HG02981 (cell line): ENCODE results near the gene ANKRD52.

Experiments
- ATAC-seq: cut with Tn5 transposase; IDR thresholded peaks from one replicate; pipeline ENCODE4 v1.9.1; 2021; ENCODE audit warnings: mild to moderate bottlenecking, moderate library complexity; ENCODE audit not compliant: unreplicated experiment

The ANKRD52 gene

DNA sequence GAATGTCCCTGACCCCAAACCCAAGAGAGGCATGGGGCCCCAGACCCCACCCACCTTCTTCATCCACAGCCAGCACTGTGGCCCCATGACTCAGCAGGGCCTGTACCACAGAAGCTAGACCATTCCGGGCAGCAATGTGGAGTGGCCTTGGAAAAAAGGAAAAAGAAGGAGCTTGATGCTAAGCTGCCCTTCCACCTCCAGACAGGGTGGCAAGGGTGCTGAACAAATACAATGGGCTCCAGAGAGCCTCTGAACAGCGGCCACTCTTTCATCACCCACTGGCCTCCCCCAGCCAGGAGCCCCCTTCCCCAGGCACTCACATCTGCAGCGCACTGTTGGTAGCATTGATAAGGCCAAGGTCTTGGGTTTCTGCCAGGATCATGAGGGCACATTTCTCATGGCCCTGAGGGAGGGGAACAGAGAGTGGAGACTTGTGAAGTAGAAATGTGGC lies 14.4 kb downstream of the ANKRD52 start:
- no peak for ATAC-seq

DNA sequence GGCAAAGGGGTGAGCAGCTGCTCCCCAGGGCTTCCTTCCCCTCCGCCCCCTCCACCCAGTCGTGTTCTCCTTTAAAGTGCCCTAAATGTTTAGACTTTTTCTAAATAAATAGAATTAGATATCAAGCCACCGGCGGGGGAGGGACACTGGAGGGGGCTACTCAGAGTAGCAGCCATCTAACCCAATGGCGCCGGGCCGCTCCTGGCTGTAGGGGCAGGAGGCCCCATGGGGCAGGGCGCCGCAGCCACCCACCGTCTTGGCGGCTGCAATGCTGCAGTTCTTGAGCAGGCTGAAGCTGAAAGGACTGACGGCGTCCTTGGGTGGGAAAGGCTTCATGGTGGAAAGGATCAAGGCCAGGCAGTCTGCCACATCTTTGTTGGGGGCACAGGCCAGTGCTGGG lies 15.2 kb downstream of the ANKRD52 start:
- ATAC-seq, result no peak

GRCh38 chr12:56241424-56242303 lies 16.5 kb downstream of the ANKRD52 start:
- ATAC-seq, result no peak

- no peak for ATAC-seq
These were observed 20.6 kb downstream of the ANKRD52 start for GRCh38 chr12:56237552-56237951.

DNA sequence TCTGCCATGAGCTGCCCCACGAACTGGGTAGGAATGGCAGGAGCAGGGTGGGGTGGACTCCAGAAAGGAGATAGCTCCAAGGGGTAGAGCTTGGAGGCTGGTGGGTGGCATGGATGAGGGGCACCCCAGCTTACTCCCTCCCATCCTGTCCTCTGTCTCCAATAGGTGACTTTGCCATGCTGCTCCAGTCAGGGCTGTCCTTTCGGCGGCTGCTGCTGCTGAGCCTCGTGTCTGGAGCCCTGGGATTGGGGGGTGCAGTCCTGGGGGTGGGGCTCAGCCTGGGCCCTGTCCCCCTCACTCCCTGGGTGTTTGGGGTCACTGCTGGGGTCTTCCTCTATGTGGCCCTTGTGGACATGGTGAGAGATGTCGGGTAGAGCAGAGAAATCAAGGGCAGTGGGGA lies 21.2 kb downstream of the ANKRD52 start:
- no peak for ATAC-seq

GRCh38 chr12:56236091-56236490 lies 22.1 kb downstream of the ANKRD52 start:
- no peak for ATAC-seq

DNA sequence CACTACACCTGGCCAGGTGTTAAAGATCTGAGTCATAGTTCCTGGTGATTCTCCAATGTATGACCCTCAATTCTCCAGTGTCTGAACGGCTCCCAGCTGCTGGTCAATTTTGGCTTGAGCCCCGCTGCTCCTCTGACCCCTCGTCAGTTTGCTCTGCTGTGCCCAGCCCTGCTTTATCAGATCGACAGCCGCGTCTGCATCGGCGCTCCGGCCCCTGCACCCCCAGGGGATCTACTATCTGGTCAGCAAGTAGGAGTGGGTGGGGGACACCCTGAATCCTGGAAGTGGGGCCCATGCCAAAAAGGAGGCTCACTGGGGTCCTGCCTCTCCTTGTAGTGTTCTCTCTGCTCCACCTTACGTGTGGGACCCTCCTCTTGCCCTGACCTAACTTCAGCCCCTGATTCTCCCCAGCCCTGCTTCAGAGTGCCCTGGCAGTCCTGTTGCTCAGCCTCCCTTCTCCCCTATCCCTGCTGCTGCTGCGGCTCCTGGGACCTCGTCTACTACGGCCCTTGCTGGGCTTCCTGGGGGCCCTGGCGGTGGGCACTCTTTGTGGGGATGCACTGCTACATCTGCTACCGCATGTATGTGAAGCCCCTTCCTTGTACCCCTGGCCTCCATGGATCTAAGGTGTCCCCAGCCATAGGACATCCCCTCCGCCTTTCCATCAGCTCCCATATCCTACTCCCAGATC lies 23.3 kb downstream of the ANKRD52 start:
- no peak for ATAC-seq

DNA sequence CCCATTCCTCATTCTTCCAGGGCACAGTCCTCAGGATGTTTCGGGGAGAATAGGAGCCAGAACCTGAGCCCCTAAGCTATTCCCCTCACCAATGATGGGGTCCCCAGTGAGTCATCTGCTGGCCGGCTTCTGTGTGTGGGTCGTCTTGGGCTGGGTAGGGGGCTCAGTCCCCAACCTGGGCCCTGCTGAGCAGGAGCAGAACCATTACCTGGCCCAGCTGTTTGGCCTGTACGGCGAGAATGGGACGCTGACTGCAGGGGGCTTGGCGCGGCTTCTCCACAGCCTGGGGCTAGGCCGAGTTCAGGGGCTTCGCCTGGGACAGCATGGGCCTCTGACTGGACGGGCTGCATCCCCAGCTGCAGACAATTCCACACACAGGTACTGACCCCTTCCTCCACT lies 27.0 kb downstream of the ANKRD52 start:
- no peak for ATAC-seq

DNA sequence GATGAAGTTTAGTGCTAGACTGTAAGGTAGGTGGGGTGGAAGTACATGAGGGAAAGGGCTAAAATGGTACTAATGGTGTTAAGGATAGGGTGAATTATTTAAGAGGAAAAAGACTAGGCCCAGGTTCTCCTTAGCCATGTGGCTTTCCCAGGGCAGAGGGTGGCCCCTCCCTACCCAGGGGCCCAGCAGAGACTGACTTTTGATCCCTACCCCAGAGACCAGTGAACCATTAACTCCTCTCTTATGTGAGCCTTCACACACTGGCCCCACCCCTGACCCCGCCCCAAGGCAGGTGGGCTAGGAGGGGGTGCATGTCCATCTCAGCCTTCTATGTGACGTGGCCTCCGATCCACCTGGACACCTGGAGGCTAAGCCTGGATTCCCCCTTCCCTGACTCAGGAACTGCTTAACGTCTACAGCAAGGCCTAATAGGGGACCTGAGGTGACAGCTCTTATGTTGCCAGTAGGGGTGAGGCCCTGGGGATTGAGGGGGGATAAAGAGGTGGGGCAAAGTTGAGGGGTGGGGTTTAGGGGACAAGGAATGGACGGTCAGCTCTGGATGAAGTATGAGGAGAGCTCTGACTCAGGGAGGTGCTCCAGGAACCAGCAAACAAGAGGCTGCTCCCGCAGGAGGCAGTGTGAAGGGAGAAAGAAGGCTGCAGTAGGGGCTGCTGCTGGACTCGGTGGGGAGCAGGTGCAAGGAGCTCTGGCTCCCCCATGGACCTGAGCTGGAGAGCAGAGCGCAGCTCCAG lies 27.6 kb downstream of the ANKRD52 start:
- no peak for ATAC-seq

GRCh38 chr12:56229916-56230431 lies 28.2 kb downstream of the ANKRD52 start, which contains the start of gene SLC39A5:
Gene SLC39A5, plus strand, starts transcription at chr12:56230051. Its CDS starts 1,224 bp downstream, at chr12:56231275.
- ATAC-seq, result no peak

- no peak for ATAC-seq
These were observed 29.1 kb downstream of the ANKRD52 start for GRCh38 chr12:56229082-56229481.

DNA sequence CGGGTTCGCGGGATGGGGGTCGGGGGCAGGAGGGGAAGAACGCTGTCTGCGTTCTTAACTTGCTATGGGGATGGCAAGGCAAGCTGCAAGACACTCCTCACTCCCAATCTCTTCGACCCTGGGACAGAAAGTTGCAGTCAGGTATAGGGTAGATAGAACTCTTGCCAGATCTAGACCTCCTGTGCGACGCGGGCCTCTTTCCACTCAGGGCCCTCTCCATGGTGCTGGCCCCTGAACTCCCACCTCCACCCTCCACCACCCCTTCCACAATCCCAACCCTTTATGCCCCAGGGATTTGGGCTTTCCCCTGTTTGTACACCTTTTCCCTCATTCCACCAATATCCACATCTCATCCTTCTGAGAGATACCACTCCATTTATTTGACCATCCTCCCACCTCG lies 33.2 kb downstream of the ANKRD52 start:
- ATAC-seq, result no peak

DNA sequence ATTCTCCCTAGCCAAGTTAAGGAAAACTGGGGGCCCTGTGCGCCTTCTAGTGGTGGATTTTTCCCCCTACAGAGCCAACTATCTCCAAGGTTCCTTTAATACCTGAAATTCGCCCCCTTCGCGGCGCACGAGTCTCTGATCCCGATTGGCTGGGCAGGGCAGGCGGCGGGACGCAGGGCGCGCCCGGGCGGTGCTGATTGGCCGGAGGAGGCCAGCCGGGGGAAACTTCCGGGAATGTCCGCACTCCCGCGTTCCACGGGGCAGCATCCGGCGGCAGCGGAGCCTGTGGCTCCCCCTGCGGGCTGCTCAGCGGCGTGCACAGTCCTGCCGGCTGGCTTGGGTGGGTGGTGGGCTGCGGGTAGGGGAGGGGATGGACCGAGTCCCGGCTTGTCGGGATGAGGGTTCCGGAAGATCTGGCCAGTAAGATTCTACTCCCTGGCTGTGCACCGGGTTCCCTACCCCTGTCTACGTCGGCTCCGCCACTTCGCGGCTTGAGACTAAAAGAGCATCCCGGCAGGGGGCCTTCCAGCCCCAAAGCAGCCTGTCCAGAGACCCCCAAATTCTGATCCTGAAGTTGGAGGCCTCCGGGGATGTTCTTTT lies 34.0 kb downstream of the ANKRD52 start, which contains the start of gene NABP2:
Gene NABP2 (plus strand): TSS at position 241 of the 600 bp plus-strand sequence. CDS start 515 bp downstream, outside the sequence.
- ATAC-seq, result peak; percentile 76

DNA sequence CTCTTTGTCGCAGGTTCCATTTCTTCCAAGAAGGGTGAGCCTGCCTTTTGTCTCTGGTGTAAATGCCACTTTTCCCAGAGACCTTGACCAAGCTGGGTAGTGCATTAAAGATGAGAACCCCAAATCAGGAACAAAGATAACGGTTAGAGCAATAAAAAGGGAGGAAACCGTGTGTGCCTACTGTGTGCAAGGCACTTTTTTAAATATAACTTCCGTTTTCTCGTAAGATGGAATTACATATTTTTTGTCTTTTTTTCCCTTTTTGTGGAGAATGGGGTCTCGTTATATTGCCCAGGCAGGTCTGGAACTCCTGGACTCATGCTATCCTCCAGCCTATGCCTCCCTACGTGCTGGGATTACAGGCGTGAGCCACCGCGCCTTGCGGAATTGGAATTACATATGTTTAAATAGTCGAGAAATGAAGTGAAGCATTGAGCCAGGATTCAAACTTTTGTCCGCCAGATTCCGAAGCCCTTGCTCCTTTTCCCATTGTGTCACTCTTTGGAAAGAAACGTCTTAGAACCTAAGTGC lies 34.5 kb downstream of the ANKRD52 start:
- ATAC-seq, result no peak

- no peak for ATAC-seq
These were observed 35.7 kb downstream of the ANKRD52 start for GRCh38 chr12:56222531-56222895.

- peak; percentile 85 for ATAC-seq
These were observed 36.2 kb downstream of the ANKRD52 start, which contains the start of gene RNF41 for GRCh38 chr12:56221757-56222530. Gene RNF41, minus strand, starts transcription at chr12:56221922. Its CDS starts 7,875 bp downstream, at chr12:56214047.

DNA sequence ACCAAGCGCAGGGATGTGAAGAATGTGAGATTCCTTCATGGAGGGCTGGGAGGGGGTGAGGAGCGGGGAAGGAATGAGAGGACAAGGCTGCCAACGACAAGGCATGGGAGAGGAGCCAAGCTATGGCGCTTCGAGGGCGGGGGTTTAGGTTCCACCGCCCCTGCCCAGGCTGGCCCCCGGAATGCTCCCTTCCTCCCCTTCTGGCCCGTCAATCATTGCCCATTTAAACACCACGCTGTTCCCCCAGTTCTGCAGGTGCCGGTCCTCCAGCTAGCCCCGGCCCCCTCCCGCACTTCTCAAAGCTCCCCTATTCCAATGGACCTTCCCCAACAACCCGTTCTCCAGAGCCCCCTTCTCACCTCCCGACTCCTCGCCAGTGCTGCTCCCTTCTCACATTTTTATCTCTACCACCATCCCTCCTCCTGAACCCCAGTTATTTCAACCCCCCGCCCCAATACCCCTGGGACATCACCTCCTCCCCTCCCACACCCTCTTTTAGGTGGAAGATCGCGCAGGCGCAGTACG lies 36.9 kb downstream of the ANKRD52 start:
- peak; percentile 13 for ATAC-seq

GRCh38 chr12:56220611-56221231 lies 37.5 kb downstream of the ANKRD52 start:
- no peak for ATAC-seq

- no peak for ATAC-seq
These were observed 38.3 kb downstream of the ANKRD52 start for GRCh38 chr12:56219840-56220239.
